HuH-7.5 (cell line): ENCODE results near the gene BBX.

Source experiments
- DNase-seq: peaks from one replicate; pipeline ENCODE4 v3.0.0; 2011; ENCODE audit warnings: low spot score

BBX gene

GRCh38 chr3:107752202-107752990, 229.6 kb downstream of the BBX start:
- no peak for DNase-seq

GRCh38 chr3:107753494-107753893, 230.7 kb downstream of the BBX start:
- DNase-seq = peak; percentile 16

- DNase-seq = no peak
Observed at GRCh38 chr3:107753976-107754375, 231.2 kb downstream of the BBX start.

- DNase-seq = no peak
Observed at GRCh38 chr3:107756649-107757048, 233.9 kb downstream of the BBX start.

GRCh38 chr3:107757140-107757539, 234.4 kb downstream of the BBX start:
- no peak for DNase-seq

- no peak for DNase-seq
Observed at GRCh38 chr3:107760144-107760543, 237.4 kb downstream of the BBX start.

- no peak for DNase-seq
Observed at GRCh38 chr3:107761391-107761790, 238.6 kb downstream of the BBX start.

- no peak for DNase-seq
Observed at GRCh38 chr3:107765524-107765923, 242.8 kb downstream of the BBX start.

GRCh38 chr3:107767897-107768605, 245.3 kb downstream of the BBX start:
- no peak for DNase-seq

GRCh38 chr3:107769882-107770281, 247.1 kb downstream of the BBX start:
- no peak for DNase-seq

GRCh38 chr3:107772016-107772415, 249.3 kb downstream of the BBX start:
- no peak for DNase-seq

- no peak for DNase-seq
Observed at GRCh38 chr3:107775974-107776373, 253.2 kb downstream of the BBX start.

- DNase-seq = no peak
Observed at GRCh38 chr3:107781253-107781652, 258.5 kb downstream of the BBX start.

- DNase-seq = no peak
Observed at GRCh38 chr3:107782054-107782453, 259.3 kb downstream of the BBX start.

- DNase-seq = no peak
Observed at GRCh38 chr3:107790612-107791011, 267.9 kb downstream of the BBX start.

GRCh38 chr3:107791027-107791426, 268.3 kb downstream of the BBX start:
- no peak for DNase-seq

- no peak for DNase-seq
Observed at GRCh38 chr3:107791450-107791849, 268.7 kb downstream of the BBX start.

- no peak for DNase-seq
Observed at GRCh38 chr3:107794664-107795443, 272.1 kb downstream of the BBX start.

GRCh38 chr3:107795514-107796094, 272.8 kb downstream of the BBX start:
- no peak for DNase-seq

GRCh38 chr3:107796791-107797190, 274.0 kb downstream of the BBX start:
- peak; percentile 19 for DNase-seq

GRCh38 chr3:107797586-107797985, 274.8 kb downstream of the BBX start:
- no peak for DNase-seq

GRCh38 chr3:107798381-107798780, 275.6 kb downstream of the BBX start:
- DNase-seq = no peak
